Measurements from ENCODE around the gene MAML2.

The MAML2 gene

DNA sequence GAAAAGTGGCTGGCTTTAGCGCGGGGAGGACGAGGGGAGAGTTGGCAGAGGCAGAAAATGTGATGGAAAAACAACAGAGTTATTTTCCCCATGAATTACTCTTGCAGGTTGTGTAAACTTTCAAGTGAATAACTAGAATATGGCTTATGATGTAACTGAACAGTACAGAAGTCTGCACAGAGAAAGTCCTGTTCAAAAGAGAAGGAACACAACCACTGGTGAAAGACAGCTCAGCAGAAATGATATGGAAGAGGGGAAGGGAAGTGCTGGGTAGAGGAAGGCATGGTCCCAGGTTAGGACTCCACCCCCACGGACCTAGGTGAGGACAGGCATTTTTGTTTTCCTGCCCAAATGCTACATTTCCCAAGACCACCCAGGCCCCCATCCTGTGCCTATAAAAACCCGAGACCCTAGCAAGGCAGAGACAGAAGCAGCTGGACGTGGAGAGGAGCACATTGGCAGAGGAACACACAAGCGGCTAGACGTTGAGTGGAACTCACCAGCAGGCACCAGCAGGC, 77.7 kb downstream of the MAML2 start:
- DNase-seq, result no peak

DNA sequence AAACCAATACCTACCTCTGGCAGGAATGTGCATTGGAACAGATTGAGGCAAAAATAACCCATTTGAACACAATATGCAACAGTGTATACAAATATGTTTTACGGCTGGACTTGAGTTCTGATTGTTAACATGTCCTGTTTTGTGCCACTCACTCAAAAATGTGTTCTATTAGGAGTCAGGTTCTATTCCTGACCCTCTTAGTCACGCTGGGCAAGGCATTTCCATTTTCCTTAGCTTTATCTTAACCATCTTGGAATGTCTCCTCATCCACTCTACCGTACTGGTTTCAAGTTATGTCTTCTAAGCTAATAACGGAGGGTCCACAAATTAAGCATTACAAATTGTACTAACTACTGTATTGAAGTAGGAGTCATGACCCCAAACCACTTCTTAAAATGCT, 78.6 kb downstream of the MAML2 start:
- DNase-seq, result no peak

DNA sequence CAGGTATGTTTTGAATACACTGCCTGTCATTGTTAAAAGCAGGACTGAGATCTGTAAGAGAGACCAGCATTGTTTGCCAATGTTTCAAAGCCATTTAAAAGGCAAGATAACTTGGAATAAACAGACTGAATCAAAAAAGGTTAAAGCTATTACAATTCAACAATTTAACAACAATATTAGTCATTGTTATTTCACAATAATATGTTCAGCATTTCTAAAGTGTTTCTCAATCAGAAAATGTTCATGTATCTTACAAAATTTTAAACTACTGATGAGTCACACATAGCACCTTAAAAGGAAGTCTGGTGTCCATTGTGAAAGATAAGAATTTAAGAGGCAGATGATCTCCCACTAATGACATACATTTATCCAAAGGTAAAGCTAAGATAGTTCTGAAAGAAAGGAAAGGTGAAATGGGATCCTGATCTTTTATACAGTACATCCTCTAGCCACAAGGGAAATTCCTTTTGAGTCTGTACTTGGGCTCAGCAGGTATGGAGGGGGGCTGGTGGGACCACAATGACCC, 79.7 kb downstream of the MAML2 start:
- no peak for DNase-seq

DNA sequence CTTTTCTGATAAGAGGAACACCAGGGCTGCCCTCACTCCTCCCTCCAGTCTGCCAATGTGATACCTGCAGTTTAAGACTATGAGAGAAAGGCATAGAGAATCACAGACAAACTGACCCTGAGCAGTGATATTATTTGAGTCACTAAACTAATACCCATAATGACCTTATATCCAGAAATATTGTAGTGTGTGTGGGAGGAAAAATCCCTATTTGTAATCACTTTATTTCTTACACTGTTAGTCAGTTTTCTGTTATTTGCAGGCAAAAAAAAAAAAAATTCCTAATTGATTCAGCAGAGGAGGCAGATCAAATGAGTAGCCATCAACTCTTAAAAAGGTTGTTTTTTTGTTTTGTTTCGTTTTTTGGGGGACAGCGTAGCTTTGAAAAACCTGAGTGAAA, 82.5 kb downstream of the MAML2 start:
- DNase-seq, result no peak

DNA sequence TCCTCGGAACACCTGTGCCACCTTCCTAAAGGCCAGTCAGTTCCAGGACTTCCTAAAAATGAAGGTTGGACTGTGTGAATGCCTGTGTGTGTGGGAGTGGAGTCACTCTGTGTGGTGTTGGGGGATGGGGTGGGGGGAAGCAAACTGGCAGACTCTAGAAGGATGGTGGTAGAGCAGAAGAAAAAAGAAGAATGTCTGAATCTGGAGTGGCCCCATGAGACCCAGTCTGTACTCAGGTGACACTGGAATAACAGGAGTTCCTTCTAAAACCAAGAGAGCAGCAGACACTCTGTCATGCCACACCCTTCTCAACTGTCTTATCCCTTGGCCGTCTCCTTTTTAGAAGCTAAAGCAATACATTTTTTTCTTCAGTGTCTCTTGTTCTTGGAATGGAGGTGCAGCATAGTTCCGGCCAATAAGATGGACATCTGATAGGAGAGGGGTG, 82.9 kb downstream of the MAML2 start:
- DNase-seq, result no peak

DNA sequence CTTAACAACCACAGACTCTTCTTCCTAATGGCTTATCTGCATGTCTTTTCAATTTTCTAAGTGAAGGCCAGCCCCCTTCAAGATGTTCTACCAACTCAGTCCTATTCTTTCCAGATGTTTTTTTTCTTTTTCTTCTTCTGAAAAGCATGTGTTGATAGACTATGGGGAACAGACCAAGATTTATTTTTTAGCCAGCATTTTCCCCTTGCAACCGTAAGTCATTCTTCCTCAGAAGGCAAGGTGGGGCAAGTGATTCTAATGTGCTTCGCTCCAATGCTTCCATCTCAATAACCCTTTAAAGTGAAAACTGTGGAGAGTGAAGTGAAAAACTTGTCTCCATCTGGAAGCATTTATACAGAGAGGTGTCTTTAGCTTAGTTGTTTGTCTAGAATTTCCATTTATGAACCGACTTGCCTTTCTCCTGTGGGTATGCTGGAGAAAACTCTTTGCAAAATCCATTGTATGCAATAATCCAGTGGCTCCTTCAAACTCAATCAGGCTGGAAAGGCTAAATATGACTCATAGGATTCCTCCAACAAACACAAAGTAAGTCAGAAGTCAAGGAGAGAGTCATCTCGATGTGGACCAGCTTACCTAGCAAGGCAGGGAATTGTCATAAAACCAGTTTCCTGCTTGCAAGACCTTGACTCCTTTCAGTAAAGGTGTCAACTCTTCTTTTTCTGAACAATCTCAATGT, 83.7 kb downstream of the MAML2 start:
- no peak for DNase-seq

DNA sequence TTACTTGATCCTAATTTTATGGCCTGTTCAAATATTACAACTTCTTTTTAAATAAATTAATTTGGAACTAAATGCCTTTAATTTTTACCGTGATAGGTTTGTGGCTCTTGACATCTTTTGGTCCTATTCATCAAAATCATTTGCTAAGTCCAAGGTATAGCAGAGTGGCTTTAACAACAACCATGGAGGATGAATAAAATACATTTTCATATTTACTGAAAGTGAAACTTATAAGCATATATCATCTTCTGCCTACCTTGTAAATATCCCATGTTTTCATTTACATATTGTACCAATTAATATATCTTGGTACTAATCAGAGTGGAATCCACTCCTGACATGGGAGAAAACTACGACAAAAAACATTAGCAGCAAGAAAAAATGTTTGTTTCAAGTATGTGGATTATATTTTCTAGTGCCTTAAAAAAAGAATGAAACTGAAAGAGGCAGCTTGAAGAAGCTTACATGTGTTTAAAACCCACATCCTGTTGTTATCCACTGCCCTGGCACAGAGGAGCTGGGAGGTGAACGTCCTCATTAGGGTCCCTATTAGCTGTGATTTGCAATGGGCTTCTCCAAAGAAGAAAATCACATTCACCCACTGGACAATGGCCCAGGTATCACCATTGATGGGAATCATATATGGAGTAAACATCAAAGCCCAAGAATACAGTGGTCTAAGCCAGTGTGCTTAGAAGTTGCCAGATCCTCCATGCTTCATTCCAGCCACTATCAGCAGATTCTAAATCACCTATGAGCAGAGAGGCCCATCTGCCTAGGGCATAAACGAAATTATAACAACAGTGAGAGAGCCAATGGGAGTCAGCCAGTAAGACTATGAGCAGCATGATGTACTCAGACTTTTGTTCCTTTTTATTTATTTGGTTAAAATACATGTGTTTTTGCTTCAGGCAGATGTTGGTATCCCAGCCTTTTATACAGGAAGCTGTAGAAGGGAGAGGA, 84.7 kb downstream of the MAML2 start:
- DNase-seq, result peak in 1 of 2 donors; percentile 36

DNA sequence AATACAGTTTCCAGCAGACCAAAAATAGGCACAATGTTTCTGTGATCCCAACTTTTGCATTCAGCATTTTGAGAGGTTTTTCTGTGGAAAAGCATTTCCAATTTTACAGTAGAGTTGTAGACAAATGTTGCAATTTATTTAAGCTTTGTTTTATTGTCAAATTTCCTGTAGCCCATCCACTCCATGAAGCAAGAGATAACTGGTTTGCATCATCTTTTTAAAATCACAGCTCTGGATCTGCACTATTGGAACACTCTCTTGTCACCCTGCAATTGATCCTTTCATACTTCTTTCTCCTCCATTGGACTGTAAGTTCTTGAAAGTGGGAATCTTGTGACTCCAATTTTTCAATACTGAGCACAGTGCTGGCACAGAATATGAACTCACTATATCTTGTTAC, 86.0 kb downstream of the MAML2 start:
- no peak for DNase-seq

DNA sequence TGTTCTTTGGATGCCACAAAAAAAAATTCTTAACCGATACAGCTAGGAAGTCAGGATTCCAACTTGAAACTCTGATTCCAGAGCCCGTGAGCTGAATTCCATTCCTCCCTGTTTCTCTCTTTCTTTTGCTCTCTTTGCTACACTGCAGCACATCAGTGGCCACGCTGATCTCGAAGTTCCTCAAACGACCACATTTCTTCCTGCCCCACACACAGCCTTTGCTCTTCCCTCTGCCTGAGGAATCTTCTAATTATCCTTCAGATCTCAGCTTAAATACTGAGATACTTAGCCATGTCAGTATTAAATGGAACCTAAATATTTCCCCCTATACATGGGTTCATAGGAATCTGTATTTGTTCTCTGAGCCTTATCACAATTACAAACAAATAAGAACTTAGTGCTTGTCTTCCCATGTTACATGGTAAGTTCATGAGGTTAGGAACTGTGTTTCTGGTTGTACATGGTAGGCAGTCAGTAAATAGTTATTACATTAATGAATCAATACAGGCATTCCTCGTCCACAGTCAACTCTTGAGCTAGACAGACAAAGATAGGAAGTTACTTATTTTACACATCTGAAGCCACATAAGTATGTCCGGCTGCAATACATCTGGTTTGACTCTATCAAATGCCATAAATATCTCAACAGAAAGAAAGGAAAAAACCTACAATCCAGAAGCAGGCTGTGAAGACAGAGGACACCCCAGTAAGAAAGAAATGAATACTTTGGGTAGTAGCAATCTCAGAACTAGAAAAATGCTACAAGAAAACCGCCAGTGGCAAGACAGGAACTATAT, 86.6 kb downstream of the MAML2 start:
- DNase-seq, result no peak

DNA sequence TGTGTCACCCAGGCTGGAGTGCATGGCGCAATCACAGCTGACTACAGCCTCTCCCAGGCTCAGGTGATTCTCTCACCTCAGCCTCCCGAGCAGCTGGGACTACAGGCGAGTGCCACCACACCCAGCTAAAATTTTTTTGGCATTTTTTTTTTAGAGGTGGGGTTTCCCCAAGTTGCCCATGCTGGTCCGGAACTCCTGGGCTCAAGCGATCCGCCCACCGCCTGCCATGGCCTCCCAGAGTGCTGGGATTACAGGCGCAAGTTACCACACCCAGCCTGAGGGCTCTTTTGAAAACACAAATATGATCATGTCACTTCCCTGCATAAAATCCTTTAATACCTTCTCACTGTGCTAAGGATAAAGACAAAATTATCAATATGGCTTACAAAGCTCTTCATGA, 88.1 kb downstream of the MAML2 start:
- DNase-seq, result no peak

DNA sequence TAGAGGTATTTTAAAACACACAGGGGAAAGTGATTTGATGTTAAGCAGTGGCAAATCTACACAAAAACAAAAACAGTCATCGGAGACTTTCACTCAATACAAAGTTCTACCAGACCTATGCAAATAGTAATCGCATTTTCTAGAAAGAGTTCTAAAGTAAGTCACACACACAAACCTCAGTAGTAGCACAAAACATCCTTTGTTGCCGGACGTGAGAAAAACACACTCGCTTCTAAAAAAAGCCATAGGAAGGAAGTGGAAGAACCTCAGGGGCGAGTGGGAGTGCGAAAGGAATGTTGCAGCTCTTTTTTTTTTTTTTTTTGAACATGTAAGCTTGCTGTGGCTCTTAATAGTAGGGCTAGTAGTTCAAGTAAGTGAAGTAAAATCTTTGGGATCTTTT, 88.9 kb downstream of the MAML2 start:
- DNase-seq, result no peak

DNA sequence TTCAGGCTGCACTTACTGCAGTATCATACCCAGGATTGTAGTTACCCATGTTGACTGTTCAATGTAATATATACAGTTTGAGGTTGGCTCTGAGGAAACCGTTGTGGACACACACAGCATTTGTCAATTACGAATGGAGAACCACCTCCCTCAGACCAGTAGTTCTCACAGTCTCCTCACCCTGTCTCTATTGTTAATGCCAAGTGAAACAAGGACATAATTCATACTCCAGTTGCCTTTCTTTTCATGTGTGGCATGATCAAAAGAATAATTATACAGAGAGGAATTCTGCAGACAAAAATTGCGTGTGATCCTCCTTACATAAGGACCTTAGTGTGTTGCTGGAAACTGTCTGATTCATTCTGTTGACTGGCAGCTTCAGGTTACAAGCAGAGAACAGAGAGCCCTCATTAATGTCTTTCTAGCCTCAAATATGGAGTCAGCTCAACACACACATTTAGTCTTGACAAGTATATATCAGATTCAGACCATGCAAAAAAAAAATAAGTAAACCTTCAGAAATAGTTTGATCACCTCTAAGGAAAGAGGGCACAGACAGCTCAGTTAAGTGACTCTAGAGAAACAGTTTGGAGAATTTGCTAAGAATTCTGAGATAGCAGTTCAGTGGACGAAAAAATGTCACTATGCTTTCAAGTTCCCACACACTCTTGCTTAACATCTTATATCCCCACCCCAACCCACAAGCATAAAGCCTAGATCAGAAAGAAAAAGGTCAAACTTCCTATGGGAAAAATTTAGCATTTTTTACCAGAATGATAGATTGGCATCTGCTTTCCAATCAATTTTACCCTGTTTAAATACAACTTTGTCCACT, 96.1 kb downstream of the MAML2 start:
- no peak for DNase-seq

DNA sequence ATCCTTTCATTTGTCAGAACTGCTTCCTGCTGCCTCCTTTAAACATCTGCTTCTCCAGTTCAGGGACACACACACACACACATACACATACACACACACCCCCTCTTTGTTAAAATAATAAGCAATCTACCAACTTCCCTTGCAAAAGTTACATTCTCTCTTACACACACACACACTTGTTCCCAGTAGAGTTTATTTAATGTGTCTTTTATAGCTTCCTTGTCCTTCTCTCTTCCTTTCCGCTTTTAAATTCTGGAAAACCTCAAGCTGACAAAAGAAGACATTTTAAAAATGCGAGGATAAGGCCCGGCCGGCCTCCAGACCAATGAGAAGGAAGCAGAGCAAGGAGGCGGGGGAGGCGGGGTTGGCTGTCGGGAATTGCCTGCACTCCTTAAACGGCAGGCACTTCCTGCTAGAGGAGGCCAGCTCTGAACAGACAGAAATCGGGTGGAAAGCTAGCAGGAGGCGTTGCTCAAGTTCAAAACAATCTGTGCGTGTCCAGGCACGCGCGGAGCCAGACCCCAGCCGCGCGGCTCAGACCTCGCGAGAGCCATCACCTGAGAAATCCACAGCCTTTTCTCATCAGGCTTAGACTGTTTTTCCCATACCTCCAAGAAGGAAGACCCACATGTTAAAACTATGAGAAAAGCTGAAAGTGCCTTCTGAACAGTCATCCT, 99.9 kb downstream of the MAML2 start:
- peak; percentile 78 to 86 for DNase-seq

DNA sequence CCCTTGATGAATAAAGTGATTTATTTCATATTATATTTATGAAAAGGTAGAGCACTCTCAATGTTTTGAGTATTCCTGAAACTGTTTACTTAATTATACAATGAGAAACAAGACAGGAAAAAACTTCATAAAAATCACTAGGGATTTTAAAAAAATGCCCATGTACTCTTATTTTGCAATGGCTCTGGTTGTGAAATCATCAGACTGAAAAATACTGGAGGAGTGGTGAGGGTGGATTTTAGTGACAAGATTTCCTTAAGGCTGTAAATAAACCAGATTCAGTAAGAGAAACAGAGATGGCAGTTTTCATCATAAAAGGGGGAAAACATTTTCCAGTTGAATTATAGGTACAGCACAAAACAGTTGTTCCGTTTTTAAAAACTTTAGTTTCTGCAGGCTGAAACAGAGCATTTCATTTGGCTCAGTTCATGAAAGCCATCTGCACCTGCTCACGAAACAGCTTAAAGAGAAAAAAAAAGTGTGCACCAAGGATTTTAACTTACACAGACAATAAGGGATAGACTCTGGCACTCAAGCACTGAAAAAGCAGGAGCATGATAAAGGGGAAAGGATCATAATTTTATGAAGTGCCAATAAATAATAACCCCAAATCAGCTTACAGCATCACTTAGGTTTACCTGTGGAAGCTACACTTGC, 100.7 kb downstream of the MAML2 start:
- no peak for DNase-seq

DNA sequence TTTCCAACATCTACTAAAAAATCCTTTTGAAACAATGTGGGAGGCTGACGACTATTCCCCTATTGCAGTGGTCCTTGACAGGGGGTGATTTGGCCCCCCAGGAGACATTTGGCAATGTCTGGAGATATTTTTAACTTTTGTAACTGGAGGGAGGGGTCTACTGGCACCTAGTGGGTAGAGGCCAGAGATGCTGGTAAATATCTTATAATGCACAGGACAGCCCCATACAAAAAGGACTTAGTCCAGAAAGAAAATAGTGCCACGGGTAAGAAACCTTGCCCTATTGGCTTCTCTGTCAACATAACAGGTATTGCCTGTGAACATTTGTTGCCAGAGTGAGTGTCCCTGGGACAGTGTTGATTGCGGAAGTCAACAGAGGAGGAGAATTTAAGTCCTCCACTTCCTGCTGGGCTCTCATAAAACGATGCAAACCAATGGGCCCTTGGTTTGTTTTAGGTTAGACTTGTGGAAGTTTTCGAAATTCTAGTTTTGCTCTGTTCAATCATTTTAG, 101.6 kb downstream of the MAML2 start:
- DNase-seq, result no peak

DNA sequence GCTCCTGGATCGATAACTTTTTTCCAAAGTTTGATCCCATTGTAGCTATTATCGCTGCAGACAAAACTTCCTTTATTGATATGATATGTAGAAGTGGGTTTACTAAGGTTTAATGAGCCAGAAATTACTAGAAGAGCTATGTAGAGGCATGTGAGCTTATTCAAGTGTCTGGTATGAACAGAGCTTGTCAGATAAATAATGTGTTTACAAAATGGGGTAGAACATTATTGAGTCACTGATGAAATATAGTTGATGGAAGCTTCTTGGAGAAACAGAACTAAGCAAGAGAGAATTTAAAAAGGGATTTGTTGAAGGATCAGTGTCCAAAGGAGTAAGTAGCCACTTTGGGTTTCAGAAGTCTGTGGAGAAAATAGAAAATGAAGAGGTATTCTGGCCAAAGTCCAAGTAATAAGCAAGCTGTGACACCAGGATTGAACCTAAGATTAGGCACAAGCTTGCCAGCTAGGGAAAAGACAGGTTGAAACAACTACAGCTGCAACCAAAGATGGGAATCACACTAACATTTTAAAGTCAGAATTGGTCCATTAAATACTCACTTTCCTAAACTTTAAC, 104.3 kb downstream of the MAML2 start:
- DNase-seq, result no peak

DNA sequence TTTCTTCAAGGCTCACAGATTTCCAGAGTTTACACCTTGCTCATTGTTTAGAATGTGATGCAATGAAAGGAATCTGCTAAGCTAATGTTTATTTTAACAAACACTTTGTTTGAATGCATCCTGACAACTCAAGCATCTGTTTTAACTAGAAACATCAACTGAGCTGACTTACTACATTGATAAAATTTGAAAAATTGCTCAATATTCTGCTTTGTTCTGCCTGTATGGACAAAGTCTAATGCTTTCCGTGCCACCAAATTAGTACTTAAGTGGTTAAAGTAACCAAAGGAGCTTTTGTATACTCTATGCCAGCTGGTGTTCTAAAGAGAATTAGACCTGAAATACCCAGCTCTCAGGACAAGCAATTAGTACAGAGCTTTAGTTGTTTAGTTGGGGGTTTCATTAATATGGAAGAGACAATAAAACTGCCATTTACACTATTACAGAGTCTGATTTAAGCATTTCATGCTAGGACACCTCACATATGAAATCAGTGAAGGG, 105.2 kb downstream of the MAML2 start:
- no peak for DNase-seq

DNA sequence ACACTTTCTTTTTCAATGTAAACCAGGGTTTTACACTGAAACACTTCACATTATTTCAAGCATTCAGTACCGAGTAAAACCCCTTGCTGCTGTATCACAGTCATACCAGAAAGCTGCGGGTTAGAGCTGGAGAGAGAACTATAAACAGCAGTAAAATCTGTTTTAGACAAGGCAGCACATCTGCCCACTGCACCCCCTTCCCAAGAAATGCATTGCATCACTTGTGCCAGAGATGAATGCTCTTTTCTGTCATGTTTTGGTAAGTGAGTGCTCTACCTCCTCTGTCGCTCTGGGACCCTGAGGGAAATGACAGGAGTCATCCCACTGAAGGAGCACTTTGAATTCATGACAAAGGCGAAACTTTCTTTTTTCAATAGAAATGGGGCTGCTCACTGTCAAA, 107.2 kb downstream of the MAML2 start:
- peak; percentile 56 to 60 for DNase-seq

DNA sequence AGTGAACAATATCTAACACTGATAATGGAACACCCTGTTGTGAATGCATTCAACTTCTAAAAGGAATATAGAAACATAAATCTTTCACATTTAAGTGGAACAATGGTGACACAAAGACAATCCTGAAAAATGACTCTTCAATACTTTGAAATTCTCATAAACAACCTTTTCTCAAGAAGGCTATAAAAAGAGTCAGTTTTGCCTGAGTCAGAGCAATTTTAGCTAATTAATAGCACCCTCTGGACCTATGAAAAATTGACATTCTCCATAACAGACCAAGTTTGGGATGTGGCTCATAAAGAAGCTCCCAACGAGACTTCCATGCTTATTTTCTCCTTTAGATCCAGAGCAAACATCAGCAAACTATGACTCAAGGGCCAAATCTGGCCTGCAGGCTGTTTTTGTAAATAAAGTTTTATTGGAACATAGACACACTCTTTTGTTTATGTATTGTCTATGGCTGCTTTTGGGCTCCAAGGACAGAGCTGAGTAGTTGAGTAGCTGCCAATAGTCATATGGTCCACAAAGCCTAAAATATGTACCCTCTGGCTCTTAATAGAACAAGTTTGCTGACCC, 108.0 kb downstream of the MAML2 start:
- no peak for DNase-seq

DNA sequence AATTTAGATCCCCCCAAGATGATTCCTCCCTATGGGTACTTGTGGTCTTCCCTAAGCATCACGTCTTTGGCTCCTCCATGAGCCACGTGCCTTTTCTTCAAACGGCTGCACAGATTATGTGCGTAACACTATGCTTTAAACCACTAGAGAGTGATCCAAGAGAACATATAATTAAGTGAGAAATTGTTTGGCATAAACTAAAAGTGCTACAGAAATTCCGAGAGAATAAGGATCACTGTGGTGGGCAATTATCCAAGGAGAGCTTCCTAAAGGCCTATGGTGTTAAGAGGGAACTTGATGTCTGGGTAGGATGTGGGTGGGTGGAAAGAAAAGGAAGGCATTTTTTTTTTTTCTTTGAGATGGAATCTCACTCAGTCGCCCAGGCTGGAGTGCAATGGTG, 110.9 kb downstream of the MAML2 start:
- DNase-seq, result no peak

All from stimulated activated CD4-positive, alpha-beta T cell treated with anti-CD3 and anti-CD28 coated beads, Interleukin-2, amount 100 ng/mL, for 24 hours (primary cell).